PC-3 (cell line): ENCODE data around the gene OMA1. TPM values are rescaled to one million over a fixed set of nuclear protein-coding genes. Genes with fewer than 3 reads are reported as not detected.

ENCODE experiments used
- ATAC-seq: fragments of 200-7000 bp; cut with Tn5 transposase; 2 replicates; pipeline ENCODE4 v1.9.1; 2020; ENCODE audit warnings: mild to moderate bottlenecking, moderate library complexity
- BruUV-seq: library from RNA; stranded (reverse); fragments of 400-500 nt; replicated peaks from 2 replicates; lab custom pipeline; 2021; lab: Mats Ljungman, UMichigan
- CTCF ChIA-PET: fragments of 300-600 bp; sonication (Branson Sonifier 250); formaldehyde crosslinking; loops from one replicate; lab custom pipeline; 2022; ENCODE audit warnings: antibody characterized with exemption; lab: Charles Lee
- POLR2A ChIA-PET: fragments of 300-600 bp; sonication (Branson Sonifier 250); formaldehyde crosslinking; loops from one replicate; lab custom pipeline; 2022; ENCODE audit warnings: antibody characterized with exemption; ENCODE audit not compliant: unreplicated experiment; lab: Charles Lee
- DNase-seq: peaks from one replicate; pipeline ENCODE4 v3.0.0-alpha.2; 2015
- H2AFZ ChIP-seq: fragments of 300-600 bp; sonication (generic); 2 replicates; pipeline ENCODE4 v1.6.0; 2016; ENCODE audit warnings: antibody characterized with exemption, low read length
- H3F3A ChIP-seq: fragments of 300-600 bp; sonication (generic); one replicate; pipeline ENCODE4 v1.6.0; 2017; ENCODE audit warnings: antibody characterized with exemption, low read length, control low read depth, mild to moderate bottlenecking; ENCODE audit not compliant: unreplicated experiment
- H3K27ac ChIP-seq: fragments of 300-600 bp; sonication (generic); 2 replicates; pipeline ENCODE4 v1.5.1; 2016; ENCODE audit warnings: mild to moderate bottlenecking, low read length
- H3K27me3 ChIP-seq: fragments of 300-600 bp; sonication (generic); 2 replicates; pipeline ENCODE4 v1.6.1; 2016; ENCODE audit warnings: low read length, mixed read lengths
- H3K36me3 ChIP-seq: fragments of 300-600 bp; sonication (generic); 2 replicates; pipeline ENCODE4 v1.6.1; 2016; ENCODE audit warnings: low read depth, mixed run types, low read length, mixed read lengths
- H3K4me1 ChIP-seq: fragments of 300-600 bp; sonication (generic); 2 replicates; pipeline ENCODE4 v1.5.1; 2016; ENCODE audit warnings: low read length; ENCODE audit not compliant: insufficient read depth
- H3K4me2 ChIP-seq: fragments of 300-600 bp; sonication (generic); 2 replicates; pipeline ENCODE4 v1.6.0; 2016; ENCODE audit warnings: low read length
- H3K4me3 ChIP-seq: fragments of 300-600 bp; sonication (generic); 2 replicates; pipeline ENCODE4 v1.5.1; 2016; ENCODE audit warnings: mild to moderate bottlenecking, low read length, mixed read lengths
- H3K79me2 ChIP-seq: fragments of 300-600 bp; sonication (generic); 2 replicates; pipeline ENCODE4 v1.6.1; 2017; ENCODE audit warnings: low read length, mixed read lengths
- H3K9ac ChIP-seq: fragments of 300-600 bp; sonication (generic); 2 replicates; pipeline ENCODE4 v1.6.0; 2016; ENCODE audit warnings: mild to moderate bottlenecking, low read length
- H3K9me2 ChIP-seq: fragments of 300-600 bp; sonication (generic); replicated peaks from 2 replicates; pipeline ENCODE4 v1.6.1; 2016; ENCODE audit warnings: mixed run types, low read length, mixed read lengths
- H3K9me3 ChIP-seq: fragments of 300-600 bp; sonication (generic); 2 replicates; pipeline ENCODE4 v1.6.1; 2016; ENCODE audit warnings: low read length, mixed read lengths
- H4K20me1 ChIP-seq: fragments of 300-600 bp; sonication (generic); 2 replicates; pipeline ENCODE4 v1.6.1; 2016; ENCODE audit warnings: low read length, mixed read lengths
- CTCF ChIP-seq: fragments of 300-600 bp; sonication (generic); conservative IDR thresholded peaks from 2 replicates; pipeline ENCODE4 v1.5.1; 2017; ENCODE audit warnings: antibody characterized with exemption, low read depth, mild to moderate bottlenecking, low read length
- EZH2 ChIP-seq: fragments of 300-600 bp; sonication (generic); IDR thresholded peaks from one replicate; pipeline ENCODE4 v1.6.1; 2017; ENCODE audit warnings: antibody characterized with exemption, mild to moderate bottlenecking, low read length; ENCODE audit not compliant: unreplicated experiment
- EZH2phosphoT487 ChIP-seq: fragments of 300-600 bp; sonication (generic); IDR thresholded peaks from 2 replicates; pipeline ENCODE4 v1.6.1; 2018; ENCODE audit warnings: mild to moderate bottlenecking, antibody characterized with exemption, low read length, borderline replicate concordance
- intact Hi-C: fragments of 100-400 bp; cut with micrococcal nuclease; formaldehyde crosslinking; loops from 2 replicates; pipeline ENCODE4 v1.9.0; 2023
- total RNA-seq: library from RNA; depleted of rRNA; stranded (reverse); fragments of >200 nt; gene quantifications from 2 replicates; pipeline ENCODE4 v1.2.3, GENCODE V29; 2014

OMA1 gene
- total RNA-seq, 1 experiment from 2014 or later = 16.1 TPM

GRCh38 chr1:58548371-58548770, 1.8 kb upstream of the OMA1 start:
- DNase-seq = no peak
- CTCF ChIA-PET = no interaction called here
- TF ChIP-seq EZH2phosphoT487 (no peak), CTCF (no peak), EZH2 (no peak)
- Histone ChIP-seq H3K79me2 (peaks cover 13% of the 10 kb centered on the region; the same call in 1 of the 2 replicates), H3K4me1 (peaks cover 11% of the 10 kb centered on the region), H3K27ac (no peak overlapping the region), H4K20me1 (no peaks in the 10 kb centered on the region), H3K9ac (no peak overlapping the region), H3K9me2 (no peaks in the 10 kb centered on the region), H3F3A (no peaks in the 10 kb centered on the region), H3K9me3 (no peaks in the 10 kb centered on the region), H3K4me2 (no peak overlapping the region), H3K36me3 (no peaks in the 10 kb centered on the region), H2AFZ (no peak overlapping the region), H3K27me3 (no peaks in the 10 kb centered on the region), H3K4me3 (no peak overlapping the region)
- BruUV-seq = no TSS peak
- ATAC-seq = no peak
- intact Hi-C loops = no loop called here
- POLR2A ChIA-PET = no interaction called here

- ChIA-PET CTCF (interaction anchor here (1.1 kb wide), 1 partner anchor 106 kb away, joined by 3 read pairs; no protein-coding TSS in a partner anchor), POLR2A (interaction anchor here (0.6 to 0.9 kb wide), 3 partner anchors 324 to 979 kb away, joined by 3 to 4 read pairs (median 3); no protein-coding TSS in a partner anchor)
- TSS peak; percentile 66 for BruUV-seq
- peak; percentile 65 for DNase-seq
- no peaks in the 10 kb centered on the region for H4K20me1 ChIP-seq
- peak overlapping the region; percentile 99 for H3K4me2 ChIP-seq
- no peaks in the 10 kb centered on the region for H3K9me3 ChIP-seq
- H3K27ac ChIP-seq = peak overlapping the region; percentile 66
- no peaks in the 10 kb centered on the region for H3F3A ChIP-seq
- H2AFZ ChIP-seq = peak overlapping the region; percentile 88
- peak; percentile 72 for ATAC-seq
- no peaks in the 10 kb centered on the region for H3K9me2 ChIP-seq
- peaks cover 13% of the 10 kb centered on the region; the same call in 1 of the 2 replicates for H3K79me2 ChIP-seq
- TF ChIP-seq EZH2phosphoT487 (no peak), EZH2 (no peak)
- H3K27me3 ChIP-seq = no peaks in the 10 kb centered on the region
- peak overlapping the region; percentile 79 for H3K9ac ChIP-seq
- H3K4me3 ChIP-seq = peak overlapping the region; percentile 82
- intact Hi-C loops = loop anchor here (1.0 to 2.0 kb wide), 4 partner anchors 29 to 106 kb away; no protein-coding TSS in a partner anchor
- H3K4me1 ChIP-seq = peaks cover 11% of the 10 kb centered on the region
- H3K36me3 ChIP-seq = no peaks in the 10 kb centered on the region
Measured at GRCh38 chr1:58545591-58546519, 671 bp downstream of the OMA1 start.

- POLR2A ChIA-PET = no interaction called here
- BruUV-seq = no TSS peak
Measured at GRCh38 chr1:58543260-58543659, 3.3 kb downstream of the OMA1 start.

More at GRCh38 chr1:58543260-58543659, 3.3 kb downstream of the OMA1 start:
- Histone ChIP-seq H3F3A (no peaks in the 10 kb centered on the region), H3K9me3 (no peaks in the 10 kb centered on the region), H3K36me3 (no peaks in the 10 kb centered on the region), H3K4me3 (no peak overlapping the region), H3K27ac (no peak overlapping the region), H3K79me2 (peaks cover 13% of the 10 kb centered on the region; the same call in 1 of the 2 replicates), H3K9me2 (no peaks in the 10 kb centered on the region), H3K4me1 (peaks cover 11% of the 10 kb centered on the region), H4K20me1 (no peaks in the 10 kb centered on the region), H3K4me2 (no peak overlapping the region), H3K9ac (no peak overlapping the region), H3K27me3 (no peaks in the 10 kb centered on the region), H2AFZ (no peak overlapping the region)
- CTCF ChIA-PET = no interaction called here
- intact Hi-C loops = no loop called here
- no peak for TF ChIP-seq CTCF
- TF ChIP-seq EZH2phosphoT487 = no peak
- TF ChIP-seq EZH2 = no peak
- ATAC-seq (no peak), DNase-seq (no peak)
